HEK293 (cell line): ENCODE data around the gene MSMP.

Experiments used
- CTCF ChIA-PET: fragments of 350-600 bp; formaldehyde crosslinking; extraction: SDS; loops from one replicate; lab custom pipeline; 2021; ENCODE audit warnings: antibody characterized with exemption; lab: Yijun Ruan, JAX
- POLR2A ChIA-PET: fragments of 300-600 bp; formaldehyde crosslinking; extraction: SDS; loops from one replicate; lab custom pipeline; 2020; ENCODE audit warnings: antibody characterized with exemption, inconsistent platforms; lab: Yijun Ruan, JAX
- H3K27ac ChIP-seq: fragments of 200-500 bp; sonication (Bioruptor generic); 2 replicates; pipeline ENCODE4 v1.5.1; 2014; ENCODE audit warnings: low read depth, low read length, control low read depth, inconsistent platforms; ENCODE audit errors: extremely low read depth
- H3K36me3 ChIP-seq, 2 experiments: fragments of 200-500 bp in 1 of 2; sonication (Bioruptor generic) in 1 of 2; 1 replicate in 1 of 2; 2 replicates in 1 of 2; pipeline ENCODE4 v1.5.1; 2014 to 2017; ENCODE audit warnings: inconsistent platforms in 2 of 2, low read length in 2 of 2; ENCODE audit not compliant: control insufficient read depth in 2 of 2, insufficient read depth in 1 of 2
- H3K4me1 ChIP-seq: fragments of 200-500 bp; sonication (Bioruptor generic); 2 replicates; pipeline ENCODE4 v1.5.1; 2014; ENCODE audit warnings: mild to moderate bottlenecking, low read length, inconsistent platforms; ENCODE audit not compliant: control insufficient read depth, insufficient read depth
- H3K4me3 ChIP-seq: 2 replicates; pipeline ENCODE4 v1.5.1; 2011; ENCODE audit warnings: low read depth, mild to moderate bottlenecking, control low read depth, low read length, moderate library complexity
- H3K9me3 ChIP-seq: fragments of 200-500 bp; sonication (Bioruptor generic); 2 replicates; pipeline ENCODE4 v1.5.1; 2014; ENCODE audit warnings: low read depth, low read length, inconsistent platforms; ENCODE audit not compliant: control insufficient read depth, insufficient read depth
- CTCF ChIP-seq: fragments of 450-650 bp; formaldehyde crosslinking; IDR thresholded peaks from 2 replicates; pipeline ENCODE4 v1.5.1; 2016; ENCODE audit warnings: missing biosample characterization, missing genetic modification characterization
- GFI1B ChIP-seq: fragments of 450-650 bp; formaldehyde crosslinking; IDR thresholded peaks from 2 replicates; pipeline ENCODE4 v1.5.1; 2016; ENCODE audit warnings: missing biosample characterization, missing genetic modification characterization
- GLIS1 ChIP-seq: fragments of 450-650 bp; formaldehyde crosslinking; IDR thresholded peaks from 2 replicates; pipeline ENCODE4 v1.5.1; 2016; ENCODE audit warnings: missing biosample characterization, missing genetic modification characterization
- PRDM1 ChIP-seq: fragments of 450-650 bp; formaldehyde crosslinking; IDR thresholded peaks from 2 replicates; pipeline ENCODE4; 2016; ENCODE audit warnings: missing biosample characterization, missing genetic modification characterization
- PRDM4 ChIP-seq: fragments of 450-650 bp; formaldehyde crosslinking; IDR thresholded peaks from 2 replicates; pipeline ENCODE4 v1.5.1; 2017; ENCODE audit warnings: missing biosample characterization, missing genetic modification characterization
- TCF7L2 ChIP-seq: IDR thresholded peaks from 2 replicates; pipeline ENCODE4 v1.6.1; 2011; ENCODE audit warnings: low read depth, mild to moderate bottlenecking, inconsistent platforms, low read length, moderate library complexity, borderline replicate concordance
- ZBTB17 ChIP-seq: fragments of 450-650 bp; formaldehyde crosslinking; IDR thresholded peaks from 2 replicates; pipeline ENCODE4 v1.5.1; 2016; ENCODE audit warnings: missing biosample characterization, missing genetic modification characterization
- ZEB2 ChIP-seq: fragments of 450-650 bp; formaldehyde crosslinking; IDR thresholded peaks from 2 replicates; pipeline ENCODE4 v1.5.1; 2016; ENCODE audit warnings: missing biosample characterization, missing genetic modification characterization
- ZNF366 ChIP-seq: fragments of 450-650 bp; formaldehyde crosslinking; conservative IDR thresholded peaks from 2 replicates; pipeline ENCODE4 v1.5.1; 2016; ENCODE audit warnings: missing biosample characterization, missing genetic modification characterization
- ZNF571 ChIP-seq: fragments of 450-650 bp; formaldehyde crosslinking; IDR thresholded peaks from 2 replicates; pipeline ENCODE4 v1.5.0; 2017; ENCODE audit warnings: missing biosample characterization, missing genetic modification characterization
- ZNF580 ChIP-seq: fragments of 450-650 bp; formaldehyde crosslinking; IDR thresholded peaks from 2 replicates; pipeline ENCODE4 v1.5.1; 2016; ENCODE audit warnings: missing biosample characterization, missing genetic modification characterization
- ZNF629 ChIP-seq: fragments of 450-650 bp; formaldehyde crosslinking; IDR thresholded peaks from 2 replicates; pipeline ENCODE4 v1.5.1; 2017; ENCODE audit warnings: missing biosample characterization, missing genetic modification characterization
- TF ChIP-seq, protein P1 (sequence below): fragments of 450-650 bp; formaldehyde crosslinking; optimal IDR thresholded peaks from 2 replicates; pipeline ENCODE3; 2016; ENCODE audit warnings: missing biosample characterization, mild to moderate bottlenecking, missing genetic modification characterization

The MSMP gene

GRCh38 chr9:35730486-35730854 lies 23.6 kb downstream of the MSMP start:
- H3K27ac ChIP-seq = no peak overlapping the region
- no peak overlapping the region for H3K4me3 ChIP-seq
- peaks cover 13% of the 10 kb centered on the region for H3K4me1 ChIP-seq
- no peaks in the 10 kb centered on the region for H3K9me3 ChIP-seq
- H3K36me3 ChIP-seq = peaks cover 7 to 56% of the 10 kb centered on the region in 2 experiments; a peak in 2 of 3 replicates
- TF ChIP-seq, protein P1, sequence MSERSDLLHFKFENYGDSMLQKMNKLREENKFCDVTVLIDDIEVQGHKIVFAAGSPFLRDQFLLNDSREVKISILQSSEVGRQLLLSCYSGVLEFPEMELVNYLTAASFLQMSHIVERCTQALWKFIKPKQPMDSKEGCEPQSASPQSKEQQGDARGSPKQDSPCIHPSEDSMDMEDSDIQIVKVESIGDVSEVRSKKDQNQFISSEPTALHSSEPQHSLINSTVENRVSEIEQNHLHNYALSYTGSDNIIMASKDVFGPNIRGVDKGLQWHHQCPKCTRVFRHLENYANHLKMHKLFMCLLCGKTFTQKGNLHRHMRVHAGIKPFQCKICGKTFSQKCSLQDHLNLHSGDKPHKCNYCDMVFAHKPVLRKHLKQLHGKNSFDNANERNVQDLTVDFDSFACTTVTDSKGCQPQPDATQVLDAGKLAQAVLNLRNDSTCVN (tag by site-specific recombination) = peak; percentile 9
- TF ChIP-seq ZEB2 (tag by site-specific recombination) (no peak), GLIS1 (0 out of 2 replicates have a peak, but pooled peaks have one; percentile 11), CTCF (tag by site-specific recombination) (no peak), PRDM1 (tag by site-specific recombination) (peak; percentile 41; the same call in 1 of the 2 replicates), ZBTB17 (peak; percentile 16; the same call in 1 of the 2 replicates), ZNF571 (tag by site-specific recombination) (no peak)
- POLR2A ChIA-PET = interaction anchor here (1.5 to 4.2 kb wide), 6 partner anchors 10 to 84 kb away, joined by 4 to 73 read pairs (median 22); partner anchors contain the start of genes CCDC107, GBA2, RGP1 and RMRP
- CTCF ChIA-PET = interaction anchor here (0.6 to 8.0 kb wide), 17 partner anchors 9 to 507 kb away, joined by 3 to 88 read pairs (median 4); partner anchors contain the start of genes CCDC107 and RMRP

GRCh38 chr9:35729700-35730485 lies 24.2 kb downstream of the MSMP start:
- Histone ChIP-seq H3K4me1 (peaks cover 13% of the 10 kb centered on the region), H3K4me3 (no peak overlapping the region), H3K9me3 (no peaks in the 10 kb centered on the region), H3K36me3 (peaks cover 1 to 56% of the 10 kb centered on the region in 2 experiments; a peak in 2 of 3 replicates), H3K27ac (no peak overlapping the region)
- CTCF ChIA-PET = interaction anchor here (0.6 to 8.0 kb wide), 29 partner anchors 8 to 742 kb away, joined by 3 to 88 read pairs (median 5); partner anchors contain the start of genes CCDC107 and RMRP
- POLR2A ChIA-PET = interaction anchor here (3.4 to 4.2 kb wide), 4 partner anchors 10 to 83 kb away, joined by 21 to 73 read pairs (median 22); partner anchors contain the start of genes GBA2 and RGP1
- TF ChIP-seq ZNF629 (tag by site-specific recombination) (0 out of 2 replicates have a peak, but pooled peaks have one; percentile 14), PRDM1 (tag by site-specific recombination) (peak; percentile 63), GFI1B (no peak), CTCF (tag by site-specific recombination) (peak; percentile 82; the same call in 1 of the 2 replicates), TCF7L2 (no peak), ZNF366 (tag by site-specific recombination) (0 out of 2 replicates have a peak, but pooled peaks have one; percentile 42), ZBTB17 (peak; percentile 20; the same call in 1 of the 2 replicates), ZNF580 (no peak), PRDM4 (no peak)
